ENCODE data around the gene ADCY4.
A peak's percentile ranks its signal among the peaks of the same experiment; 100 is the strongest.
"Not testable (repeated sequence)": the region's sequence is repeated elsewhere in the genome, so short reads cannot be mapped to it uniquely, and the experiment has no call there.

ADCY4 gene

DNA sequence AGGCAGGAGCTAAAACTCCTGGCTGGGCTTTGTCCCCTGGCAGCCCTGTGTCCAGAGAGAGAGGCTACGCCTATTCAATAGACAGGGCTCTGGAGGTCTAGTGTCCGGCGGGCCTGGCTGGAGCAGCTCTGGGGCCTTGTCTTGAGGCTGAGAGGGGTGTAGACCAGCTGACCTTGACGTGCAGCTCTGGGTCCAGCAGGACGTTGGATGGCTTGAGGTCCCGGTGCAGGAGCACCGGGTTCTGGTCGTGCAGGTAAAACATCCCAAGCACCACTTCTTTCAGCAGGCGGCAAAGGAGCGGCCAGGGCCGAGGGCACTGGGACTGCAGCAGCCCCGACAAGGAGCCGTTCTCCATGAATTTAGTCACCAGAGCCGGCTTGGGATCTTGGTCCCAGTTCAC lies 4.0 kb upstream of the ADCY4 start:
- Histone ChIP-seq H2AFZ (ENCODE audit: low read length, unreplicated experiment) (no peak overlapping the region), H3K4me1 (ENCODE audit: control insufficient read depth, insufficient read depth, low read length, unreplicated experiment) (peaks cover 4% of the 10 kb centered on the region), H3K36me3 (ENCODE audit: insufficient read depth, low read length) (no peaks in the 10 kb centered on the region), H3K4me3 (ENCODE audit: low read depth, low read length) (no peak overlapping the region), H3K27ac (ENCODE audit: low read depth, low read length) (no peak overlapping the region), H3K79me2 (ENCODE audit: control insufficient read depth, insufficient read depth, low read length, unreplicated experiment) (no peaks in the 10 kb centered on the region), H3K27me3 (ENCODE audit: insufficient read depth, low read length) (peaks cover 27% of the 10 kb centered on the region)

DNA sequence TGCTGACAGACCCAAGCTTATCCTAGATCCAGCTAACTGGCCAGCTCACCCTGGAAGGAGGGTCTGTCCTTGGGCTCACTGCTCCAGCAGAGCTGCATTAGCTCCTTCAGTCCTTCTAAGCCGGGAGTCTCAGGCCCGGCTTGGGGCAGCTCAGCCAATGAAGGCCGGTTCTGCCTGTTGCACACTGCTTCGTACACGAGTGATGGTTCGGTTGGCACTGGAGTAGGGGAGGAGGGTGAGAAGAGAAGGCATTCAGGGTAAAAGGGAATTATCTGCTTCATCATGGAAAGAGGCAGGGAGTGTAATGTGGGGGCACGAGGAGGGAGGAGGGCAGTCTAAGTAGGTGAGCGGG lies 2.9 kb upstream of the ADCY4 start:
- no peak overlapping the region for H2AFZ ChIP-seq (ENCODE audit: low read length, unreplicated experiment)
- no peak overlapping the region for H3K27ac ChIP-seq (ENCODE audit: low read depth, low read length)
- H3K4me3 ChIP-seq (ENCODE audit: low read depth, low read length) = no peak overlapping the region
- H3K36me3 ChIP-seq (ENCODE audit: insufficient read depth, low read length) = no peaks in the 10 kb centered on the region
- peaks cover 29% of the 10 kb centered on the region for H3K27me3 ChIP-seq (ENCODE audit: insufficient read depth, low read length)
- H3K79me2 ChIP-seq (ENCODE audit: control insufficient read depth, insufficient read depth, low read length, unreplicated experiment) = no peaks in the 10 kb centered on the region
- peaks cover 4% of the 10 kb centered on the region for H3K4me1 ChIP-seq (ENCODE audit: control insufficient read depth, insufficient read depth, low read length, unreplicated experiment)

DNA sequence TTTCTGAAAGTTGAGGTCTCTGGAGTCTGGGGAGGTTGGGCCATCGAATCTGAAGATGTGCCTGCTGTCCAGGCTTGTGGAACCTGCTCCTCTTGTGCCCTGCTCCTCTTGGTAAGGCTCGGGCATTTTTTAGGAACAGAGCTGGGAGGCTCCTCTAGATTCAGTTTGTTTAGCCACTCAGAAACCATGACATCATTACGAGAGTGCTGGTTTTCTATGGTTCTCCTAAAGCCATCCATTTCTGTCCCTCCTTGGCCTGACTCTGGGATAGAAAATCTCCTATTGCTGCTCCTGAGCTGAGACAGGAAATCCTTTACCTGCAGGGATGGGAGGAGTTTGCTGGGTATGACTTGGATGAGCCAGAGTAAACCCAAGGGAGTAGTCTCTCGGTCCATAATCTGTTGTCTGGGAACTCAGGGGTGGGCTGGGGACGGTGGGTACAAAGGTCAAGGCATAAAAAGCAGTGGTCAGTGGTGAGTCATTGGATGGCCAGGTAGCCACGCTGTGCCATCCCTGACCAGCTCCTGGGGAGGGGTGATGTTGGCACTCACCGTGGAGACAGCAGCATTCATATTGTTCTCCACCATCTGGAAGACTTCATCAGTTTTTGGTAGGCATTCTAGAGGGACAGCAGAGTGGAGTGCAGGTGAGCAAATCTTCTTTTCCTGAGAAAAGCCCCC lies 2.4 kb upstream of the ADCY4 start:
- Histone ChIP-seq H2AFZ (ENCODE audit: low read length, unreplicated experiment) (no peak overlapping the region), H3K4me3 (ENCODE audit: low read depth, low read length) (no peak overlapping the region), H3K36me3 (ENCODE audit: insufficient read depth, low read length) (no peaks in the 10 kb centered on the region), H3K4me1 (ENCODE audit: control insufficient read depth, insufficient read depth, low read length, unreplicated experiment) (peaks cover 4% of the 10 kb centered on the region), H3K79me2 (ENCODE audit: control insufficient read depth, insufficient read depth, low read length, unreplicated experiment) (no peaks in the 10 kb centered on the region), H3K27me3 (ENCODE audit: insufficient read depth, low read length) (peaks cover 34% of the 10 kb centered on the region), H3K27ac (ENCODE audit: low read depth, low read length) (no peak overlapping the region)

DNA sequence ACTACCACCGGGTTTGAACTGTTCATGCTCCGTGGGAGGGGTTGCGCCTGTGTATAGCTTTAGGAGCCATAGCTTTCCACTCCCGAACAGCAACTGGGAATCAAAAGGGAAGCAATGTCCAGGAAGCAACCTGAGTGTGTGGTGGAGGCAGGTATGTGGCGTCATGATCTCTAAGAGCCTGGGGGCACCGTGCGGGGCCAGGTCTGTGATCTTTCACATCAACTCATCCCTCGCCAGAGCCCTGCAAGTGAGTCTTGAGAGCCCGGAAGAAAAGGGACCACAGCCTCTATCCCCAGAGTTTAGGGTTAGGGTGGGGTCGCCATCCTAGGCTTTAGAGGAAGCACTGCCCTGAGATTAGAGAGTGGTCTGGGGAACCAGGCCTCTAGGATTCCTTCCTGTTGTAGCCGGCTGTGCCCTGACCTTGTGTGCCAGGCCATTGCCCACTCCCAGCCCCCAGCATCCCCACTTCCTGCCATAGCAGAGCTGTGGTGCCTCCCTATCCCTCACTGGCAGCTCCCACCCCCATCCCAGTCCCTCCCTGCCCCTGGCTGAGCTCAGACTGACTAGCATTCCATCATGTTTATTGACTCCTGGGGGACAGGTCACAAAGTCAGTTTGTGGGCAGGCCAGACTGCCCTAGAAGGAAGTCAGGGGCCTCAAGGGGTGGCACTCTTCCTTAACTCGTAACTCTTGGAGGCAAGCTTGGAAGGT lies 745 bp upstream of the ADCY4 start:
- Histone ChIP-seq H3K79me2 (ENCODE audit: control insufficient read depth, insufficient read depth, low read length, unreplicated experiment) (no peaks in the 10 kb centered on the region), H3K36me3 (ENCODE audit: insufficient read depth, low read length) (no peaks in the 10 kb centered on the region), H3K27me3 (ENCODE audit: insufficient read depth, low read length) (peaks cover 28% of the 10 kb centered on the region), H3K27ac (ENCODE audit: low read depth, low read length) (no peak overlapping the region), H3K4me1 (ENCODE audit: control insufficient read depth, insufficient read depth, low read length, unreplicated experiment) (peaks cover 4% of the 10 kb centered on the region), H2AFZ (ENCODE audit: low read length, unreplicated experiment) (no peak overlapping the region), H3K4me3 (ENCODE audit: low read depth, low read length) (no peak overlapping the region; the same call in 1 of the 2 replicates)

DNA sequence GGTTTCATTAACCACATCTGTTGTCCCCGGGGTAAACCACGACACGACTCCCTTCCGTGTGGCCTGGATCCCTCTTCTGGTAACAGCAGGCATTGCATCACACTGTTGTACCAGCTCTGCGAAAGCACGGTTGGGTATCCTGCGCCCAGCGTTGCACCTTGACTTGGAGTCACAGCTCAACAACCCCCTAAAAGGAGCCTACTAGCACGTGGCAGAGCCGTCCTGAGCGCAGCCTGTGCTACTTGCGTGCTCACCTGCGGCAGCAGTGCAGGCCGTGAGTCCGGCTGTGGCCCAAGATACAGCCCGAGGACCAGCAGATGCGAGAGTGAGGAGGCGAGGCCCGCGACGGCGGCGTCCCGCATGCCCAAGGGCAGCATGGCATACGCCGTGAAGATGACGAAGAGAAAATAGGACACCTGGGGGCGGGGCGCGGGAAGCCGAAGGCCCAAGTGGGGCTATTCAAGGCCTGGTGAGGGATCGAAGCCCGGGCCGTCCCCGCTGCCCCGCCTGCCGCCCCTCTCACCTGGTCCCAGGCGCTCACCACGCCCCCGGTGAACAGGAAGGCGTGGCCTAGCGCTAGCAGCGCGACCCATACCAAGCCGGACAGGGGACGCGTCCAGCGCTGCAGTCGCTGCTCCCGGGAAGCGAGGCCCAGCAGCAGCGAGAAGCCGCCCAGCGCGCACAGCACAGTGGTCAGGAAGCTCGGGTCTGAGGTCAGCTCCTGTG lies 2.4 kb downstream of the ADCY4 start:
- Histone ChIP-seq H3K4me3 (ENCODE audit: low read depth, low read length) (peak overlapping the region; percentile 64), H3K27me3 (ENCODE audit: insufficient read depth, low read length) (peaks cover 18% of the 10 kb centered on the region), H3K4me1 (ENCODE audit: control insufficient read depth, insufficient read depth, low read length, unreplicated experiment) (peaks cover 4% of the 10 kb centered on the region), H3K27ac (ENCODE audit: low read depth, low read length) (no peak overlapping the region), H3K36me3 (ENCODE audit: insufficient read depth, low read length) (no peaks in the 10 kb centered on the region), H2AFZ (ENCODE audit: low read length, unreplicated experiment) (peak overlapping the region; percentile 48), H3K79me2 (ENCODE audit: control insufficient read depth, insufficient read depth, low read length, unreplicated experiment) (no peaks in the 10 kb centered on the region)

DNA sequence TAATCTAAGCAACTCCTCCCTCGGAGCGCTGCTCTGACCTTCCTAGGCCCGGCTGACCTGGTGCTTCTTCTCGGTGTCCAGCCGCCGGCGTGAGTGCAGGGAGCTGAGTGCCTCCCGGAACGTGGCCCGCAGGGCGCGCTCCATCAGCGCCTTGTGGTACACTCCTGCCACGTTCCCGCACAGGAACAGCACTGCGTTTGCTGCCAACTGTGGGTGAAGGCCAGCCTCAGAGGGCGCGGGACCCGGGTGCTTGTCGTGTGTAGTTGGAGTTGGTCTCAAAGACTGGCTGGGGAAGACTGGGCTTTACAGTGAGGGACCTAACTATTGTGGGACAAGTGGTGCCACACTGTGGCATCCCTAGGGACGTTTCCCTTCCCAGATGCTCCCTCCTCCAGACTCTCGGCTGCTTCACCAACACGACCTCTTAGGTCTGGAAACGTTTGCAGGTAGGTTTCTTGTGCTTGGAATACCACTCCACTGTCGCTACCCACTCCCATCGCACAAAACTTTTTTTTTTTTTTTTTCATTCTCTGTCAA lies 3.1 kb downstream of the ADCY4 start:
- Histone ChIP-seq H3K27me3 (ENCODE audit: insufficient read depth, low read length) (peaks cover 18% of the 10 kb centered on the region), H3K27ac (ENCODE audit: low read depth, low read length) (no peak overlapping the region), H3K4me1 (ENCODE audit: control insufficient read depth, insufficient read depth, low read length, unreplicated experiment) (peaks cover 4% of the 10 kb centered on the region), H3K4me3 (ENCODE audit: low read depth, low read length) (no peak overlapping the region; the same call in 1 of the 2 replicates), H3K36me3 (ENCODE audit: insufficient read depth, low read length) (no peaks in the 10 kb centered on the region), H2AFZ (ENCODE audit: low read length, unreplicated experiment) (no peak overlapping the region), H3K79me2 (ENCODE audit: control insufficient read depth, insufficient read depth, low read length, unreplicated experiment) (no peaks in the 10 kb centered on the region)

DNA sequence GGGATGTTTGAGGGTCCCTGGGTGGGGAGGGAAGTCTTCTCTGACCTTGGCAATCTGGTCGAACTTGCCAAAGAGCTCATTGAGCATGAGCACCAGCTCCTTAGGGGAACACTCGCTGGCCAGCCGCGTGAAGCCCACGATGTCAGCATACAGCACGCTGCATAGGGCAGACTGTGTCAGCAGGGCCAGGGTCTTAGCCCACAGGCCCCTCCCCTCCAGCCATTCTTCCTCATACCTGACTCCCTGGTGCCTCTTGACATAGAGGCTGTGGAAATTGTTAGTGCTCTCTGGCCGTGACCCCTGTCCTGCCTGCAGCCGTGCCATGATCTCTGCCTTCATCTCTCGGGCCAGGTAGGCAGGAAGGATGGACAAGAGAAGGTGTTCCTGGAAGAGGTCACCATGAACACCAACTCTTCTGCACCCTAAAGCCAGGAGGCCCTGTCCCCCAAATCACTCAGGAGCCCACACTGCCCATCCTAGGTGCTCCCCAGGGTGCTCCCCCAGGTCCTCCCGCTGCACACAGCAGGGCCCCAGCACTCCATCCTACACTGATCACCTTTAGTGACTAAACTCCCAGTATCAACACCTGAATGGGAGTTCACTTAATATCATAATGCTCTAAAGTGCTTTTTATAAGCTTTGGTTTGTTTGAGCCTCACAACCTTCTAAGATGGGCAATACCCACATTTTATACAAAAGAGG lies 3.7 kb downstream of the ADCY4 start:
- Histone ChIP-seq H3K4me3 (ENCODE audit: low read depth, low read length) (no peak overlapping the region), H3K4me1 (ENCODE audit: control insufficient read depth, insufficient read depth, low read length, unreplicated experiment) (peaks cover 4% of the 10 kb centered on the region), H2AFZ (ENCODE audit: low read length, unreplicated experiment) (no peak overlapping the region), H3K36me3 (ENCODE audit: insufficient read depth, low read length) (no peaks in the 10 kb centered on the region), H3K27ac (ENCODE audit: low read depth, low read length) (no peak overlapping the region), H3K79me2 (ENCODE audit: control insufficient read depth, insufficient read depth, low read length, unreplicated experiment) (no peaks in the 10 kb centered on the region), H3K27me3 (ENCODE audit: insufficient read depth, low read length) (peaks cover 18% of the 10 kb centered on the region)

DNA sequence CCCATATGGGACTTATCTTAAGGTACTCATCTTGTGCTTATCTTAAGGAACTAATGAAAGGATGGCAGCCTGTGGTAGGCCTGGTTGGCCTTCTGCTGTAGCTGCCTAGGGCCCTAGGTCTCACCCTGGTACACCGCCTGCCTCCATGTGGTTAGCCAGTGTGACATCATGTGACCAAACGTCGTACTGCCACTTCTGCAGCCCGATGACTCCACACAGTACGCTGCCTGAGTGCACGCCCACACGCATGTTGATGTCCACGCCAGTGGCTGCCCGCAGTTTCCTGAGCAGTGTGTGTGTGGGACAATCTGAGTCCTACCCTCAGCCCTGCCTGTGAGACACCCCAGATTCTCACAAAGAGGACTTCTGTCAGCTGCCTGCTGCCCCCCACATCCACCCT lies 5.1 kb downstream of the ADCY4 start:
- no peak overlapping the region for H3K4me3 ChIP-seq (ENCODE audit: low read depth, low read length)
- no peak overlapping the region for H3K27ac ChIP-seq (ENCODE audit: low read depth, low read length)
- no peaks in the 10 kb centered on the region for H3K79me2 ChIP-seq (ENCODE audit: control insufficient read depth, insufficient read depth, low read length, unreplicated experiment)
- H3K4me1 ChIP-seq (ENCODE audit: control insufficient read depth, insufficient read depth, low read length, unreplicated experiment) = no peaks in the 10 kb centered on the region
- peaks cover 13% of the 10 kb centered on the region; the same call in 1 of the 2 replicates for H3K27me3 ChIP-seq (ENCODE audit: insufficient read depth, low read length)
- H2AFZ ChIP-seq (ENCODE audit: low read length, unreplicated experiment) = no peak overlapping the region
- no peaks in the 10 kb centered on the region for H3K36me3 ChIP-seq (ENCODE audit: insufficient read depth, low read length)

DNA sequence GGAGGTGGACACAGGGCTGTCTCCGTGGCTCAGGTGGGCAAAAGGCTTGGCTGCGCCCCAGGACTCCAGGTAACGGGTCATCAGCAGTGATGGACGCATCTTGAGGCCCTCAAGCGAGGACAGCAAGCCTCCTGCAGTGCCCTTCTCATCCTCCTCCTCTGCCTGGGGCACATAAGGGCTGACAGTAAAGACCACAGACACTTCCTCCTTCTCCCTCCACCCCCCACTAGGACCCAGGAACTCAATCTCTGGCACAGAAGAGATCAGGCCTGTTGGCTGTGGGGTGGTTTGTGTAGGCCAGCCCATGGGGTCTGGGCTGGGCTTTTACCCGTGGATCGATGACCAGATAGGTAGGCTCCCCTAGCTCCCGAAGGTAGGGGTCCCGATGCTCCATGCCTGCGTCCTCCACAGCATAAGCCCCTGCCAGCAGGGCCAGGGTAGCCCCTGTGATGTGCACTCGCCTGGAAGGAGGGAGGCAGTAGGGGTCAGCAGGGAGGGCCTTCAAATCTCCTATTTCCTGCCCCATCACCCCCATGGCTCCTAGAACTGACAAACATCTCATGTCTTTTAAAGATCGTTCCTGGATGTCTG lies 5.7 kb downstream of the ADCY4 start:
- Histone ChIP-seq H3K79me2 (ENCODE audit: control insufficient read depth, insufficient read depth, low read length, unreplicated experiment) (no peaks in the 10 kb centered on the region), H3K27me3 (ENCODE audit: insufficient read depth, low read length) (peaks cover 8% of the 10 kb centered on the region; the same call in 1 of the 2 replicates), H3K4me1 (ENCODE audit: control insufficient read depth, insufficient read depth, low read length, unreplicated experiment) (no peaks in the 10 kb centered on the region), H3K27ac (ENCODE audit: low read depth, low read length) (no peak overlapping the region), H3K4me3 (ENCODE audit: low read depth, low read length) (no peak overlapping the region), H2AFZ (ENCODE audit: low read length, unreplicated experiment) (no peak overlapping the region), H3K36me3 (ENCODE audit: insufficient read depth, low read length) (no peaks in the 10 kb centered on the region)

DNA sequence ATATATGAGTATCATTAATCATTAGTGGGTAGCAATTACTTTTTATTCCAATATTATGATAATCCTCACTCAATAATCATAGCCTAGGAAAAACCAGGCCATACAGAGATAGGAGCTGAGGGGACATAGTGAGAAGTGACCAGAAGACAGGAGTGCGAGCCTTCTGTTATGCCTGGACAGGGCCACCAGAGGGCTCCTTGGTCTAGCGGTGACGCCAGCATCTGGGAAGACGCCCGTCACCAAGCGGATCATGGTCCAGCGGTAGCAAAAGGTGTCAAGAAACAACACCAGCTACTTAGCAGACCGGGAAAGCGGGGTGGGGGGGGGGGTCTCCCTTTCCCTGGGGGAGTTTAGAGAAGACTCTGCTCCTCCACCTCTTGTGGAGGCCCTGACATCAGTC lies 7.0 kb downstream of the ADCY4 start:
- not testable (repeated sequence) for H3K27me3 ChIP-seq (ENCODE audit: insufficient read depth, low read length); H2AFZ ChIP-seq (ENCODE audit: low read length, unreplicated experiment); H3K79me2 ChIP-seq (ENCODE audit: control insufficient read depth, insufficient read depth, low read length, unreplicated experiment); H3K4me3 ChIP-seq (ENCODE audit: low read depth, low read length); H3K36me3 ChIP-seq (ENCODE audit: insufficient read depth, low read length); H3K27ac ChIP-seq (ENCODE audit: low read depth, low read length); H3K4me1 ChIP-seq (ENCODE audit: control insufficient read depth, insufficient read depth, low read length, unreplicated experiment)

Measured in ACC112 (cell line).